NT2/D1 (cell line): ENCODE data around the gene EXOC3L2.

Experiments
- SUZ12 ChIP-seq: IDR thresholded peaks from 2 replicates; pipeline ENCODE4 v1.6.1; 2011; ENCODE audit not compliant: insufficient read length, insufficient read depth; ENCODE audit errors: extremely low read depth
- YY1 ChIP-seq: IDR thresholded peaks from 2 replicates; pipeline ENCODE4 v1.6.1; 2011; ENCODE audit not compliant: insufficient read length, insufficient read depth
- ZNF274 ChIP-seq: IDR thresholded peaks from 2 replicates; pipeline ENCODE4 v1.6.1; 2011; ENCODE audit warnings: mild to moderate bottlenecking, low read depth, low read length

- no peak for TF ChIP-seq YY1
- TF ChIP-seq ZNF274 = no peak
- TF ChIP-seq SUZ12 = no peak
These were observed 74.8 kb downstream of the EXOC3L2 start for GRCh38 chr19:45170146-45171106.
